ENCODE measurements around the gene GPRC5C. TPM values are rescaled to one million over a fixed set of nuclear protein-coding genes. Genes with fewer than 3 reads are reported as not detected.

GPRC5C gene
- total RNA-seq, 4 donors from 2014 or later = 73.2 to 194 (median 163) TPM

DNA sequence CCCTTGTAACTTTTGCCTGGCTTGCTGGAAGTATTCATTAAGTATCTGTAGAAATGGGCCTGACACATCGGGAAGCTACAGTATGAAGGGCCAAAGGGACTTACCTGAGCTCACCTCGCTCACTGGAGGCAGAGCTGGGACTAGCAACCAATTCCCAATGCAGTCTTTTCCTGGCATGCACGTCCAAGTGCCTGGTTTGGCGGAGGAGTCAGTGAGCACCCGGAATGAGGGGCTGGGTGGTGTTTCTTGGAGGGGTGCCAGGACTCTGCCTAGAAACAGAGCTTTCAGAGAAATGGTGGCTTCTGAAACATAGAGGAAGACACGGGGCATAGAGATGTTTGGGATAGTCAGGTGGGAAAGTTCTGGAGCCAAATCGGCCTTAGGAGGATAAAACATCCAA is 18.4 kb upstream of the GPRC5C start:
- no peak overlapping the region for H3K4me3 ChIP-seq (replicated peaks in 1 of 3)
- intact Hi-C loops (cut with DNase I) = no loop called here
- no peaks in the 10 kb centered on the region for H3K27me3 ChIP-seq
- WGBS, 2 donors = 33 to 42% methylated on average over 7 of the region's 7 CpGs
- no peaks in the 10 kb centered on the region for H3K36me3 ChIP-seq
- peak; percentile 92 to 94 for DNase-seq
- H3K9me3 ChIP-seq = no peaks in the 10 kb centered on the region
- peak in 1 of 2 donors; percentile 18 for TF ChIP-seq POLR2A (IDR thresholded peaks at IDR 0.05)
- TF ChIP-seq, protein P1, sequence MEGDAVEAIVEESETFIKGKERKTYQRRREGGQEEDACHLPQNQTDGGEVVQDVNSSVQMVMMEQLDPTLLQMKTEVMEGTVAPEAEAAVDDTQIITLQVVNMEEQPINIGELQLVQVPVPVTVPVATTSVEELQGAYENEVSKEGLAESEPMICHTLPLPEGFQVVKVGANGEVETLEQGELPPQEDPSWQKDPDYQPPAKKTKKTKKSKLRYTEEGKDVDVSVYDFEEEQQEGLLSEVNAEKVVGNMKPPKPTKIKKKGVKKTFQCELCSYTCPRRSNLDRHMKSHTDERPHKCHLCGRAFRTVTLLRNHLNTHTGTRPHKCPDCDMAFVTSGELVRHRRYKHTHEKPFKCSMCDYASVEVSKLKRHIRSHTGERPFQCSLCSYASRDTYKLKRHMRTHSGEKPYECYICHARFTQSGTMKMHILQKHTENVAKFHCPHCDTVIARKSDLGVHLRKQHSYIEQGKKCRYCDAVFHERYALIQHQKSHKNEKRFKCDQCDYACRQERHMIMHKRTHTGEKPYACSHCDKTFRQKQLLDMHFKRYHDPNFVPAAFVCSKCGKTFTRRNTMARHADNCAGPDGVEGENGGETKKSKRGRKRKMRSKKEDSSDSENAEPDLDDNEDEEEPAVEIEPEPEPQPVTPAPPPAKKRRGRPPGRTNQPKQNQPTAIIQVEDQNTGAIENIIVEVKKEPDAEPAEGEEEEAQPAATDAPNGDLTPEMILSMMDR (IDR thresholded peaks at IDR 0.05) = no peak
- H3K4me1 ChIP-seq = peaks cover 0 to 13% of the 10 kb centered on the region in 2 donors
- peak overlapping the region; percentile 36 to 58 (median 50) for H3K27ac ChIP-seq

DNA sequence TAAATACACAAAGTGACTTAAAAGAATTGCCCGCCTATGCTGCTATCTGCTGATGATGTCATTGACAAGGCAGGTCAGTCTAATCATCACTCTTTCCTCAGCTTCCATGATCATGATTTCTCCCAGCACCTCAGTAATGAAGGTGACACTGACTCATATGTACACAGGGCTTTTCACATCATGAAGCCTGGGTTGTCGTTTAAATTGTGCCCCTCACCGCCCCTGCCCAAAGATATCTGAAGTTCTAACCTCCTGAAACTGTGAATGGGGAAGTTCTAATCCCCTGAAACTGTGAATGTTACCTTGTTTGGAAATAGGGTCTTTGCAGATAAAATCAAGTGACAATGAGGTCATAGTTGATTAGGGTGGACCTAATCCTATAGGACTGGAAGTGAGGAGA is 17.4 kb upstream of the GPRC5C start:
- intact Hi-C loops (cut with DNase I) = no loop called here

DNA sequence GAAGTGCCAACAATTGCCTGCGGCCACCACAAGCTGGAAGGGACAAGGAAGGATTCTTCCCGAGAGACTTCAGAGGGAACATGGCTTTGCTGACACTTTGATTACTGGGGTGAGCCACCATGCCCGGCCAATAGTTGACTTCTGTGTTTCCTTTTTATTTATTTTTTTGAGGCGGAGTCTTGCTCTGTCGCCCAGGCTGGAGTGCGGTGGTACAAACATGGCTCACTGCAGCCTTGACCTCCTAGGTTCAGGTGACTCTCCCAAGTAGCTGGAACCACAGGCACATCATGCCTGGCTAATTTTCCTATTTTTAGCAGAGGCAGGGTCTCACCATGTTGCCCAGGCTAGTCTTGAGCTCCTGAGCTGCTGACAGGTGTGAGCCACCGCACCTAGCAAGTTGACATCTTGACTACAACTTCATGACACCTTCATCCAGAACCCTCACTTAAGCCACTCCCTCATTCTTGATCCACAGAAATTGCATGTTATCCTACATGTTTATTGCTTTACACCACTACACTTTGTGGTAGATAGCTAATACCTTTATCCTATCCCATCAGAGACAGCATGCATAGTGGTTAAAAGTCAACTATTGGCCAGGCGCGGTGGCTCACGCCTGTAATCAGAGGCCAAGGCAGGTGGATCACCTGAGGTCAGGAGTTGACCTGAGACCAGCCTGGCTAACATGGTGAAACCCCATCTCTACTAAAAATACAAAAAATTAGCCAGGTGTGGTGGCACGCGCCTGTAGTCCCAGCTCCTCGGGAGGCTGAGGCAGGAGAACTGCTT is 16.1 kb upstream of the GPRC5C start:
- Histone ChIP-seq H3K4me1 (peaks cover 0 to 13% of the 10 kb centered on the region in 2 donors), H3K9me3 (no peaks in the 10 kb centered on the region), H3K27me3 (no peaks in the 10 kb centered on the region), H3K27ac (no peak overlapping the region), H3K36me3 (no peaks in the 10 kb centered on the region), H3K4me3 (replicated peaks in 1 of 3) (no peak overlapping the region)
- DNase-seq = no peak
- TF ChIP-seq, protein P1 (IDR thresholded peaks at IDR 0.05) = no peak
- no peak for TF ChIP-seq POLR2A (IDR thresholded peaks at IDR 0.05)
- 91 to 96% methylated on average over 13 of the region's 13 CpGs for WGBS, 2 donors
- intact Hi-C loops (cut with DNase I) = no loop called here

More for the DNA sequence above, 17.4 kb upstream of the GPRC5C start:
- Histone ChIP-seq H3K9me3 (no peaks in the 10 kb centered on the region), H3K4me1 (peaks cover 0 to 13% of the 10 kb centered on the region in 2 donors), H3K4me3 (replicated peaks in 1 of 3) (no peak overlapping the region), H3K27ac (no peak overlapping the region), H3K27me3 (no peaks in the 10 kb centered on the region), H3K36me3 (no peaks in the 10 kb centered on the region)
- TF ChIP-seq POLR2A (IDR thresholded peaks at IDR 0.05) = no peak
- TF ChIP-seq, protein P1 (IDR thresholded peaks at IDR 0.05) = no peak
- DNase-seq = no peak
- 82 to 90% methylated on average over 3 of the region's 3 CpGs for WGBS, 2 donors

DNA sequence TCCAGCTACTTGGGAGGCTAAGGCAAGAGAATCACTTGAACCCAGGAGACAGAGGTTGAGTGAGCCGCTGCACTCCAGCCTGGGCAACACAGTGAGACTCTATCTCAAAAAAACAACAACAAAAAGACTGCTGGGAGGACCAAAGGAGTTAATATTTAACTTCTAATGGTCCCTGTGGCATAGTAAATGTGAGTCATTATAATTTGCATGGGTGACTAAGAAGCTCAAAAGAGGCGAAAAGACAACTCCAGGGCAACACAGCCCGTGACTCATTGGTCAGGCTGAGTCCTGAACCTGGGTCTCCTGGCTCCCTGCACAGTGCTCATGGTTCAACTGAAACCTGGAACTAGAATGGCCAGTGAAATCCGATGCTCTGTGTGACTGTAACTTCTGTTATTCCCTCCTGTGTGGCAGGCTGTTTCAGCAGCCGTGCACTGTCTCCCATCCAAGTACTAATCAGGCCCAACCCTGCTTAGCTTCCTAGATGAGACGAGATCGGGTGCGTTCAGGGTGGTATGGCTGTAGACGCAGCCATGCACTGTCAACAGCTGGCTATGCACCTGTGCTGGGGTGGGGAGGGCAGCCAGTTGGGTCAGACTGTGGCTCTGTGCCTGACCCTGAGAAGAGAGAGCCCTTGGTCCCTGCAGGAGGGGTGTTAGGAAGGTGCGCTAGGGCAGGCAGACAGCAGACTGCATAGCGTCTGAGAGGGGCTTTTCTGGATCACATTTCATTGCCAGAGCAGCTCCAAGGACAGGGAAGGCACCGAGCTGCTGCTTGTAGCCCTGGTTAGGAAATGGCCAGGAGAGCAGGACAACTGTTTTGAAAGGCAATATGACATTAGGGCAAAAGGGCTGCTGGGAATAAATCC is 14.5 kb upstream of the GPRC5C start:
- no peak overlapping the region for H3K27ac ChIP-seq
- intact Hi-C loops (cut with DNase I) = no loop called here
- H3K4me3 ChIP-seq (replicated peaks in 1 of 3) = no peak overlapping the region
- no peaks in the 10 kb centered on the region for H3K27me3 ChIP-seq
- TF ChIP-seq, protein P1 (IDR thresholded peaks at IDR 0.05) = no peak
- no peak for TF ChIP-seq POLR2A (IDR thresholded peaks at IDR 0.05)
- peaks cover 0 to 13% of the 10 kb centered on the region in 2 donors for H3K4me1 ChIP-seq
- no peak for DNase-seq
- WGBS, 2 donors = 82 to 87% methylated on average over 12 of the region's 12 CpGs
- no peaks in the 10 kb centered on the region for H3K9me3 ChIP-seq
- no peaks in the 10 kb centered on the region for H3K36me3 ChIP-seq
